ENCODE data around the gene HLF. TPM values are rescaled to one million over a fixed set of nuclear protein-coding genes. Genes with fewer than 3 reads are reported as not detected.

Gene HLF
- total RNA-seq, 4 donors from 2014 or later: 7.7 to 14.8 (median 10.4) TPM

GRCh38 chr17:55290492-55291113 is 25.8 kb downstream of the HLF start:
- no peak for ATAC-seq
- H3K36me3 ChIP-seq: no peaks in the 10 kb centered on the region
- no peak for DNase-seq
- in situ Hi-C loops (cut with MboI; ENCODE audit: low sequenced_read_pairs in 4 of 4): loop anchor here in 2 of 4 donors (10.0 kb wide), 2 partner anchors 236 to 296 kb away; no protein-coding TSS in a partner anchor
- TF ChIP-seq POLR2A (IDR thresholded peaks at IDR 0.05) (no peak), CTCF (IDR thresholded peaks at IDR 0.05 in 4 of 5, conservative IDR thresholded peaks at IDR 0.05 in 1 of 5) (no peak)
- H3K4me3 ChIP-seq: no peak overlapping the region
- no peak overlapping the region for H3K27ac ChIP-seq
- no peaks in the 10 kb centered on the region for H3K27me3 ChIP-seq
- peaks cover 14 to 19% of the 10 kb centered on the region in 2 donors for H3K4me1 ChIP-seq
- no peaks in the 10 kb centered on the region for H3K9me3 ChIP-seq
- intact Hi-C loops (cut with DNase I; ENCODE audit: low total_unique reads): no loop called here

GRCh38 chr17:55291114-55291507 is 26.4 kb downstream of the HLF start:
- no peak for TF ChIP-seq CTCF (IDR thresholded peaks at IDR 0.05 in 4 of 5, conservative IDR thresholded peaks at IDR 0.05 in 1 of 5)
- TF ChIP-seq POLR2A (IDR thresholded peaks at IDR 0.05): no peak
- Histone ChIP-seq H3K9me3 (no peaks in the 10 kb centered on the region), H3K4me1 (peaks cover 12 to 16% of the 10 kb centered on the region in 2 donors), H3K4me3 (no peak overlapping the region), H3K27me3 (no peaks in the 10 kb centered on the region), H3K27ac (no peak overlapping the region), H3K36me3 (no peaks in the 10 kb centered on the region)
- intact Hi-C loops (cut with DNase I; ENCODE audit: low total_unique reads) (no loop called here), in situ Hi-C loops (cut with MboI; ENCODE audit: low sequenced_read_pairs in 4 of 4) (loop anchor here in 2 of 4 donors (10.0 kb wide), 2 partner anchors 236 to 296 kb away; no protein-coding TSS in a partner anchor)
- ATAC-seq (no peak), DNase-seq (no peak)

GRCh38 chr17:55292094-55292493 is 27.3 kb downstream of the HLF start:
- Histone ChIP-seq H3K36me3 (no peaks in the 10 kb centered on the region), H3K4me1 (peaks cover 2 to 6% of the 10 kb centered on the region in 2 donors), H3K4me3 (no peak overlapping the region), H3K27me3 (no peaks in the 10 kb centered on the region), H3K27ac (no peak overlapping the region), H3K9me3 (no peaks in the 10 kb centered on the region)
- ATAC-seq: no peak
- in situ Hi-C loops (cut with MboI; ENCODE audit: low sequenced_read_pairs in 4 of 4) (loop anchor here in 2 of 4 donors (10.0 kb wide), 2 partner anchors 237 to 297 kb away; no protein-coding TSS in a partner anchor), intact Hi-C loops (cut with DNase I; ENCODE audit: low total_unique reads) (no loop called here)
- no peak for DNase-seq
- TF ChIP-seq CTCF (IDR thresholded peaks at IDR 0.05 in 4 of 5, conservative IDR thresholded peaks at IDR 0.05 in 1 of 5): no peak
- TF ChIP-seq POLR2A (IDR thresholded peaks at IDR 0.05): no peak

- no peaks in the 10 kb centered on the region for H3K27me3 ChIP-seq
- no peak for TF ChIP-seq POLR2A (IDR thresholded peaks at IDR 0.05)
- TF ChIP-seq CTCF (IDR thresholded peaks at IDR 0.05 in 4 of 5, conservative IDR thresholded peaks at IDR 0.05 in 1 of 5): no peak
- DNase-seq (no peak), ATAC-seq (no peak)
- no peak overlapping the region for H3K4me3 ChIP-seq
- intact Hi-C loops (cut with DNase I; ENCODE audit: low total_unique reads): loop anchor here (2.0 kb wide), 1 partner anchor 301 kb away; no protein-coding TSS in a partner anchor
- H3K27ac ChIP-seq: no peak overlapping the region
- peaks cover 0 to 4% of the 10 kb centered on the region in 2 donors for H3K4me1 ChIP-seq
- in situ Hi-C loops (cut with MboI; ENCODE audit: low sequenced_read_pairs in 4 of 4): loop anchor here in 2 of 4 donors (10.0 kb wide), 2 partner anchors 239 to 299 kb away; no protein-coding TSS in a partner anchor
- H3K36me3 ChIP-seq: no peaks in the 10 kb centered on the region
- no peaks in the 10 kb centered on the region for H3K9me3 ChIP-seq
These were observed 29.4 kb downstream of the HLF start for GRCh38 chr17:55294042-55294751.

Data from gastrocnemius medialis (tissue), 4 donors.